GM12873 (cell line): Measurements from ENCODE around the gene AMZ2.

Source experiments
- CTCF ChIP-seq: IDR thresholded peaks from 2 replicates; pipeline ENCODE4 v1.5.1; 2012; ENCODE audit warnings: low read depth, mild to moderate bottlenecking, moderate library complexity, low read length, control low read depth; ENCODE audit not compliant: insufficient read depth; ENCODE audit errors: missing control alignments

Gene AMZ2

DNA sequence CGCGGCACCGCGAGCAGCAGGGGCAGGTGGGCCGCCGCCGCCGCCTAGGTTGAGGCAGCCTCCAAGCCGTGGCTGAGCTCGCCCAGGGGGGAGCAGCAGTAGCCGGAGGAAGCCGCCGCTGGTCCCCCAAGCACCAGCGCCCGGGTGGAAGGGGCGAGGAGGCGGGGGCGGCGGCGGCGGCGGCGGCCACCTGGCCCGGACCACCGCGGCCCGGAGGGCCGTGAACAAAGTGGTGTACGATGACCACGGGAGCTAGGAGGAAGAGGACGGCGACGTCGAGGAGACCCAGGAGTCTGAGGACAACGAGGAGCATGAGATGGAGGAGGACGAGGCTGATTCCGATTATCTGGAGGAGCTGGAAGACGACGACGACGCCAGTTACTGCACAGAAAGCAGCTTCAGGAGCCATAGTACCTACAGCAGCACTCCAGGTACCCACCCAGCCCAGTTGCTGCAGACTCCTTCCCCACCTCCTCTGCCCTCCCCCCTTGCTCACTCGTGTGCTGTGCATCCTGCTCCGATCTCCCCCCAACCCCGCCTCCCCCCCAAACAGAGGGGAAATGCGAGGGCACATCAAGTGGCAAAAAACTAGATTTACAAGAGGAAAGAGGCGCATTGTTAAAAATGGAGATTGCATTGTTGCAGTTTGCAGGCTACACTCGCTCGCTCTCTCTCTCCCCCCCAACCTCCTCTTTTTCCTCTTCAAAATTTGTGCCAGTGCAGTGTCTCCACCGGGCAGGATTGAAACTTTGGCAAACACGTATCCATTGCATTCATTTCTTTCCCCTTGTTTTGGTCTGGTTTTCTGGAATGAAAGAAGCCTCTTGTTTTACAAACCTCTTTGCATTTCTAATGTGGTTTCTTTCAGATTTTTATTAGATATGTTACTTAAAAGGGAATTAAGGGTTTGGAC, 41.8 kb upstream of the AMZ2 start:
- no peak for TF ChIP-seq CTCF

GRCh38 chr17:68207651-68208253, 40.1 kb upstream of the AMZ2 start:
- no peak for TF ChIP-seq CTCF

- no peak for TF ChIP-seq CTCF
Measured at GRCh38 chr17:68210570-68211315, 37.1 kb upstream of the AMZ2 start.

GRCh38 chr17:68221786-68222185, 26.1 kb upstream of the AMZ2 start:
- no peak for TF ChIP-seq CTCF

GRCh38 chr17:68222606-68223005, 25.2 kb upstream of the AMZ2 start:
- no peak for TF ChIP-seq CTCF

DNA sequence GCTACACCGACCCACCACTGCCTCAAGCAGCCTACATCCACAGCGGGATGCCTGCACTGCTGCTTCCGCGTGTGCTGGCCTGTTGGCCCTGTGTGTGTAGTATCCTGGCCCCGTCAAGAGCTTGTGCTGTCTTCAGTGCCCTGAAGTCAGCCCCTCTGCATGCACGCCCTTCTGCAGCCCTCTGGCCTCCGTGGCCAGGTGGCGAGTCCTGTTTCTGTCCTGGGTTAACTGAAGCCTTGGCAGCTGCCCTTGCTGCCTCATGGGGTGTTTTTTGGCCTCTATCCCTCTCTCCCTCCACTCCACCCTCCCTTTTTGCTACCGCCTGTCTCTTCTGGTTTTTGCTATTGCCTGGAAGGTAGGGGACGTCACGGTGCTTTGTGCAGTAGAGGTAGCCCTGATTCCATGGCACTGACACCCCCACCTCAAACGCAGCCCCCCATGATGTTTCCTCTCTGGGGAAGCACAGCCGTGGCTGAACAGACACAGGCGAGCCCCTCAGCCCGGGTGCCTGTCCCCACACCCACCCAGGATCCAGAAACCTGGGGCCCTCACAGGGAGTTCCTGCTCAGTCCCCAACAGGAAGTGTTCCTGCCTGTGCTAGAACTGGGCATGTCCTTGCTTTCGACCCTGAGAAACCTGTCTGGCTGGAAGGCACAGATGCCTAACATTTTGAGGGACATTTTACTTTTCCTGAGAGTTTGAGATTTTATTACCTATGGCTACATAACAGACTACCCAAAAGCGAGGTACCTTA, 18.8 kb upstream of the AMZ2 start:
- TF ChIP-seq CTCF, result no peak
